OCI-LY3 (cell line): ENCODE results near the gene DST.

Source experiments
- CTCF ChIP-seq: fragments of 200-600, 300-600 bp; sonication (generic); IDR thresholded peaks from 2 replicates; pipeline ENCODE4 v1.5.1; 2014; ENCODE audit warnings: antibody characterized with exemption, low read length, low read depth
- EZH2phosphoT487 ChIP-seq: fragments of 200-600 bp; shearing (Covaris generic); IDR thresholded peaks from 2 replicates; pipeline ENCODE4 v1.6.1; 2018; ENCODE audit warnings: antibody characterized with exemption, mixed run types, low read depth

GRCh38 chr6:56495654-56496053 is 147.0 kb downstream of the DST start:
- no peak for TF ChIP-seq CTCF
- no peak for TF ChIP-seq EZH2phosphoT487
